AG09309 (cell line): ENCODE measurements around the gene GLB1L3.
A peak's percentile ranks its signal among the peaks of the same experiment; 100 is the strongest.

Experiments
- DNase-seq: peaks from one replicate; pipeline ENCODE4 v3.0.0-alpha.2; 2010; ENCODE audit warnings: low read depth
- H3K4me3 ChIP-seq: 2 replicates; pipeline ENCODE4 v1.5.1; 2011; ENCODE audit warnings: mild to moderate bottlenecking, low read depth, low read length, moderate library complexity; ENCODE audit not compliant: control insufficient read depth
- CTCF ChIP-seq: IDR thresholded peaks from 2 replicates; pipeline ENCODE4 v1.5.1; 2011; ENCODE audit warnings: mild to moderate bottlenecking, low read depth, low read length, inconsistent platforms; ENCODE audit not compliant: insufficient read depth, control insufficient read depth; ENCODE audit errors: missing control alignments

Gene GLB1L3

GRCh38 chr11:134360050-134360835 is 84.1 kb downstream of the GLB1L3 start:
- peak; percentile 65 for TF ChIP-seq CTCF
- DNase-seq = no peak
- H3K4me3 ChIP-seq = no peak overlapping the region

- no peak for DNase-seq
- TF ChIP-seq CTCF = no peak
- H3K4me3 ChIP-seq = no peak overlapping the region
These were observed 85.5 kb downstream of the GLB1L3 start for GRCh38 chr11:134361661-134362060.

GRCh38 chr11:134362192-134362901 is 86.2 kb downstream of the GLB1L3 start:
- no peak for DNase-seq
- no peak for TF ChIP-seq CTCF
- H3K4me3 ChIP-seq = no peak overlapping the region

- DNase-seq = no peak
- no peak overlapping the region for H3K4me3 ChIP-seq
- no peak for TF ChIP-seq CTCF
These were observed 87.0 kb downstream of the GLB1L3 start for GRCh38 chr11:134363161-134363560.

GRCh38 chr11:134363592-134363991 is 87.4 kb downstream of the GLB1L3 start:
- no peak for TF ChIP-seq CTCF
- no peak for DNase-seq
- no peak overlapping the region for H3K4me3 ChIP-seq

- DNase-seq = no peak
- no peak for TF ChIP-seq CTCF
- H3K4me3 ChIP-seq = no peak overlapping the region
These were observed 88.1 kb downstream of the GLB1L3 start for GRCh38 chr11:134364261-134364660.
